Epithelial cell of esophagus (primary cell): ENCODE results near the gene SMCO1.
"Not testable (repeated sequence)": the region's sequence is repeated elsewhere in the genome, so short reads cannot be mapped to it uniquely, and the experiment has no call there.

Experiments
- DNase-seq: peaks from one replicate; pipeline ENCODE4 v3.0.0; 2010; ENCODE audit warnings: low read depth
- H3K4me3 ChIP-seq: 2 replicates; pipeline ENCODE4 v1.5.1; 2011; ENCODE audit warnings: mild to moderate bottlenecking, low read length, control low read depth
- TF ChIP-seq, protein P1 (sequence below): IDR thresholded peaks from 2 replicates; pipeline ENCODE4 v1.5.1; 2011; ENCODE audit warnings: low read depth, mild to moderate bottlenecking, low read length, control low read depth, inconsistent platforms; ENCODE audit not compliant: insufficient read depth; ENCODE audit errors: missing control alignments

SMCO1 gene

GRCh38 chr3:196524527-196524926 lies 9.4 kb upstream of the SMCO1 start:
- H3K4me3 ChIP-seq: no peak overlapping the region
- peak; percentile 32 for DNase-seq
- TF ChIP-seq, protein P1, sequence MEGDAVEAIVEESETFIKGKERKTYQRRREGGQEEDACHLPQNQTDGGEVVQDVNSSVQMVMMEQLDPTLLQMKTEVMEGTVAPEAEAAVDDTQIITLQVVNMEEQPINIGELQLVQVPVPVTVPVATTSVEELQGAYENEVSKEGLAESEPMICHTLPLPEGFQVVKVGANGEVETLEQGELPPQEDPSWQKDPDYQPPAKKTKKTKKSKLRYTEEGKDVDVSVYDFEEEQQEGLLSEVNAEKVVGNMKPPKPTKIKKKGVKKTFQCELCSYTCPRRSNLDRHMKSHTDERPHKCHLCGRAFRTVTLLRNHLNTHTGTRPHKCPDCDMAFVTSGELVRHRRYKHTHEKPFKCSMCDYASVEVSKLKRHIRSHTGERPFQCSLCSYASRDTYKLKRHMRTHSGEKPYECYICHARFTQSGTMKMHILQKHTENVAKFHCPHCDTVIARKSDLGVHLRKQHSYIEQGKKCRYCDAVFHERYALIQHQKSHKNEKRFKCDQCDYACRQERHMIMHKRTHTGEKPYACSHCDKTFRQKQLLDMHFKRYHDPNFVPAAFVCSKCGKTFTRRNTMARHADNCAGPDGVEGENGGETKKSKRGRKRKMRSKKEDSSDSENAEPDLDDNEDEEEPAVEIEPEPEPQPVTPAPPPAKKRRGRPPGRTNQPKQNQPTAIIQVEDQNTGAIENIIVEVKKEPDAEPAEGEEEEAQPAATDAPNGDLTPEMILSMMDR: peak; percentile 16

DNA sequence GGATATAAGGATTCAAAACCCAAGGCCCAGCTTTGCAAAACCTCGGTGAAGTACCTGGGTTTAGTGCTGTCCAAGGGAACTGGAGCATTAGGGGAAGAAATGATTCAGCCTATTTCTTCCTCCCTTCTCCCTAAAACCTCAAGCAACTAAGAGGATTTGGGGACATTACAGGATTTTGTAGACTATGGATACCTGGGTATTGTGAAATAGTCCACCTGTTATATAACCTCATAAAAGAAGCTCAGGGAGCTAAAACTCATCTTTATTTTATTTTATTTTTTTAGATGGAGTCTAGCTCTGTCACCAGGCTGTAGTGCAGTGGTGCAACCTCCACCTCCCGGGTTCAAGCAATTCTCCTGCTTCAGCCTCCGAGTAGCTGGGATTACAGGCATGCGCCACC lies 8.7 kb upstream of the SMCO1 start:
- TF ChIP-seq, protein P1: no peak
- no peak overlapping the region for H3K4me3 ChIP-seq
- no peak for DNase-seq

DNA sequence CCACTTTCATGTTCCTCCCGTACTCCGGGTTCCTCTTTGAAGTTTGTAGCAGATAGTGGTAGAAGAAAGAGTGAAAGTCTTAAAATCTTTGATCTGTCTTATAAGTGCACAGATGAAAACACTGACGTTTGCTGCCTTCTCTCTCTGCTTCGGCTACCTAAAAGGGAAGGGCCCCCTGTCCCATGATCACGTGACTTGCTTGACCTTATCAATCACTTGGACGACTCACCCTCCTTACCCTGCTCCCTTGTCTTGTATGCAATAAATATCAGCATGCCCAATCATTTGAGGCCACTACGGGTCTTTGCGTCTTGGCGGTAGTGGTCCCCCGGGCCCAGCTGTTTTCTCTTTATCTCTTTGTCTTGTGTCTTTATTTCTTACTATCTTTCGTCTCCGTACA lies 6.1 kb upstream of the SMCO1 start:
- not testable (repeated sequence) for DNase-seq, H3K4me3 ChIP-seq

DNA sequence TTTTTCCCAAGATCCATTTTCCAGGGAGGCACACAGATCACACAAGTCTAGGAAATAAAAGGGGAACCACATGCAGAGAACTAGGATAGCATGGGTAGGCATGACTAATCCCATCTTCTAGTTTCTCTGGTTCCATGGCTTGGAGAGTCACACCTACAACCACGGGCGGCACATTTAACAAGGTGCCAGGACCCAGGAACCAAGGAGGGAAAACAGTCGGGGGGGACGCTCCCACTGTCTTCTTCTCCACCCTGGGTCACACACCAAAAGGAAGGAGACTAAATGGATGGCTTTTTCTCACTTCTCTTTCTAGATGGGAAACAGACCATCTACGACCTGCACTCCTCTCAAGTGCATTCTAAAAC lies 4.6 kb upstream of the SMCO1 start:
- TF ChIP-seq, protein P1: no peak
- H3K4me3 ChIP-seq: no peak overlapping the region
- DNase-seq: no peak

GRCh38 chr3:196518966-196519717 lies 4.0 kb upstream of the SMCO1 start:
- DNase-seq: peak; percentile 84
- no peak overlapping the region for H3K4me3 ChIP-seq
- TF ChIP-seq, protein P1: peak; percentile 53

GRCh38 chr3:196517919-196518318 lies 2.8 kb upstream of the SMCO1 start:
- H3K4me3 ChIP-seq: no peak overlapping the region
- TF ChIP-seq, protein P1: no peak
- DNase-seq: peak; percentile 98

GRCh38 chr3:196517162-196517800 lies 2.1 kb upstream of the SMCO1 start:
- H3K4me3 ChIP-seq: no peak overlapping the region
- TF ChIP-seq, protein P1: no peak
- DNase-seq: no peak
